ENCODE results near the gene DPP10.
"Not testable (repeated sequence)": the region's sequence is repeated elsewhere in the genome, so short reads cannot be mapped to it uniquely, and the experiment has no call there.

DPP10 gene

GRCh38 chr2:115022013-115022412, 579.6 kb downstream of the DPP10 start:
- not testable (repeated sequence) for DNase-seq

- no peak for DNase-seq
Measured at GRCh38 chr2:115034801-115035200, 592.4 kb downstream of the DPP10 start.

- no peak for DNase-seq
Measured at GRCh38 chr2:115036818-115037217, 594.4 kb downstream of the DPP10 start.

- DNase-seq: no peak
Measured at GRCh38 chr2:115057473-115057872, 615.0 kb downstream of the DPP10 start.

GRCh38 chr2:115070002-115070401, 627.6 kb downstream of the DPP10 start:
- no peak for DNase-seq

- no peak for DNase-seq
Measured at GRCh38 chr2:115071534-115071933, 629.1 kb downstream of the DPP10 start.

GRCh38 chr2:115075800-115076199, 633.4 kb downstream of the DPP10 start:
- no peak for DNase-seq

- DNase-seq: no peak
Measured at GRCh38 chr2:115077626-115078025, 635.2 kb downstream of the DPP10 start.

GRCh38 chr2:115083225-115083624, 640.8 kb downstream of the DPP10 start:
- DNase-seq: no peak

- no peak for DNase-seq
Measured at GRCh38 chr2:115083711-115084110, 641.3 kb downstream of the DPP10 start.

GRCh38 chr2:115084446-115084845, 642.0 kb downstream of the DPP10 start:
- no peak for DNase-seq

GRCh38 chr2:115086051-115086620, 643.7 kb downstream of the DPP10 start:
- DNase-seq: not testable (repeated sequence)

- no peak for DNase-seq
Measured at GRCh38 chr2:115094441-115094840, 652.0 kb downstream of the DPP10 start.

- no peak for DNase-seq
Measured at GRCh38 chr2:115105966-115106365, 663.5 kb downstream of the DPP10 start.

GRCh38 chr2:115115135-115115534, 672.7 kb downstream of the DPP10 start:
- no peak for DNase-seq

GRCh38 chr2:115118306-115118705, 675.9 kb downstream of the DPP10 start:
- no peak for DNase-seq

GRCh38 chr2:115119086-115119485, 676.6 kb downstream of the DPP10 start:
- DNase-seq: no peak

- DNase-seq: no peak
Measured at GRCh38 chr2:115122701-115123100, 680.3 kb downstream of the DPP10 start.

GRCh38 chr2:115124817-115125216, 682.4 kb downstream of the DPP10 start:
- DNase-seq: no peak

- DNase-seq: no peak
Measured at GRCh38 chr2:115129536-115129935, 687.1 kb downstream of the DPP10 start.

GRCh38 chr2:115160531-115161080, 718.2 kb downstream of the DPP10 start:
- DNase-seq: no peak

- DNase-seq: no peak
Measured at GRCh38 chr2:115161081-115161770, 718.8 kb downstream of the DPP10 start.

GRCh38 chr2:115161771-115162493, 719.5 kb downstream of the DPP10 start:
- DNase-seq: no peak
